Heart left ventricle (tissue), 13 donors: ENCODE measurements around the gene HSD17B2.

ENCODE experiments used
- POLR2A ChIP-seq, 2 donors: fragments of 450-650 bp; IDR thresholded peaks; one replicate each; pipeline ENCODE4 v1.6.1; 2017; ENCODE audit warnings: antibody characterized with exemption in 2 of 2, mild to moderate bottlenecking in 2 of 2, moderate library complexity in 2 of 2
- TF ChIP-seq, protein P1 (sequence below), 12 donors: fragments of 200-600 bp; sonication (generic) in 4 of 12; IDR thresholded peaks; one replicate each; pipeline versions ENCODE4 v1.5.0 to v1.8.0; 2018 to 2022; ENCODE audit warnings: antibody characterized with exemption in 12 of 12, mild to moderate bottlenecking in 5 of 12
- donor health status: ischemic (EF 13 %, LVEDD 7.1; RV severe dilation, severe dysfunction).
- donor health status: DM: no; HTN: yes; CAD: no.
- donor health status: DM: no; HTN: no; CAD: no.
- donor health status: ischemic (EF 25% LVEDD 6.9; RV normal size, moderate dysfunction).
- donor health status: ischemic (EF 25% LVEDD 5.7; RV mildly dilated, moderate dysfunction).
- donor health status: ischemic (EF 35%, LVEDD 5.7; RV mildly dilated, moderate dysfunction).
- donor health status: nonischemic (EF 11% LVEDD 7.7; RV severe dilation, severe dysfunction).
- donor health status: DM: yes; HTN: yes; CAD: no.
- donor health status: PGD.
- donor health status: ischemic (EF 29% LVEDD 5.4; RV normal size, mild dysfunction).
- donor health status: nonischemic (EF 23%, LVEDD 6.1; RV moderate dilation, normal function).

DNA sequence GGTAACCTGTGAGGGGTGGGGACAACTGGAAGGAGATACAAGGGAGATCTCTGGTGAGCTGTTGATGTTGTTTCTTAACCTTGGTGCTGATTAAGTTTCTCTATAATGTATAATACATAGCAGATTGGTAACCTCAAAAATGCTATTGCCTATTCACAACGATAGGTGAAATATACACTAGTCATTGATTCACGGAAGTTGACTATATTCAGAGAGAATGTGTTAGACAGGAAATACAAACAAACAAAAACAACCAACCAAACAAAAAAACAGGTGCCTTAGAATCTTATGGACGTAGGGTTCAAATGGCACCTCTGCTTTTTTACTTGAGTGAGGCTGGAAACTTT lies 21.5 kb downstream of the HSD17B2 start:
- TF ChIP-seq, protein P1, sequence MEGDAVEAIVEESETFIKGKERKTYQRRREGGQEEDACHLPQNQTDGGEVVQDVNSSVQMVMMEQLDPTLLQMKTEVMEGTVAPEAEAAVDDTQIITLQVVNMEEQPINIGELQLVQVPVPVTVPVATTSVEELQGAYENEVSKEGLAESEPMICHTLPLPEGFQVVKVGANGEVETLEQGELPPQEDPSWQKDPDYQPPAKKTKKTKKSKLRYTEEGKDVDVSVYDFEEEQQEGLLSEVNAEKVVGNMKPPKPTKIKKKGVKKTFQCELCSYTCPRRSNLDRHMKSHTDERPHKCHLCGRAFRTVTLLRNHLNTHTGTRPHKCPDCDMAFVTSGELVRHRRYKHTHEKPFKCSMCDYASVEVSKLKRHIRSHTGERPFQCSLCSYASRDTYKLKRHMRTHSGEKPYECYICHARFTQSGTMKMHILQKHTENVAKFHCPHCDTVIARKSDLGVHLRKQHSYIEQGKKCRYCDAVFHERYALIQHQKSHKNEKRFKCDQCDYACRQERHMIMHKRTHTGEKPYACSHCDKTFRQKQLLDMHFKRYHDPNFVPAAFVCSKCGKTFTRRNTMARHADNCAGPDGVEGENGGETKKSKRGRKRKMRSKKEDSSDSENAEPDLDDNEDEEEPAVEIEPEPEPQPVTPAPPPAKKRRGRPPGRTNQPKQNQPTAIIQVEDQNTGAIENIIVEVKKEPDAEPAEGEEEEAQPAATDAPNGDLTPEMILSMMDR (IDR thresholded peaks at IDR 0.05), result no peak
- TF ChIP-seq POLR2A (IDR thresholded peaks at IDR 0.05), result no peak
